Mesenchymal stem cell (in vitro differentiated cells and primary cell): ENCODE data around the gene HOXD4.

Source experiments
- DNase-seq: peaks from one replicate; pipeline ENCODE4 v3.0.0-alpha.2; 2013
- H2AFZ ChIP-seq: one replicate; pipeline ENCODE4 v1.6.1; 2013; ENCODE audit warnings: low read depth, mild to moderate bottlenecking, control low read depth, inconsistent platforms, low read length, moderate library complexity
- H2AK5ac ChIP-seq: 2 replicates; pipeline ENCODE4 v1.6.1; 2013; ENCODE audit warnings: low read length, moderate library complexity, mild to moderate bottlenecking, inconsistent platforms; ENCODE audit not compliant: severe bottlenecking
- H2BK120ac ChIP-seq: one replicate; pipeline ENCODE4 v1.6.1; 2013; ENCODE audit warnings: low read depth, mild to moderate bottlenecking, inconsistent platforms, low read length, moderate library complexity
- H2BK12ac ChIP-seq, 2 experiments: one replicate each; pipeline ENCODE4 v1.6.1; 2013; ENCODE audit warnings: inconsistent platforms in 2 of 2, low read length in 2 of 2, mild to moderate bottlenecking in 2 of 2, moderate library complexity in 2 of 2, control low read depth in 1 of 2
- H2BK15ac ChIP-seq: one replicate; pipeline ENCODE4 v1.6.1; 2013; ENCODE audit warnings: mild to moderate bottlenecking, low read depth, inconsistent platforms; ENCODE audit not compliant: poor library complexity, severe bottlenecking
- H2BK5ac ChIP-seq: 2 replicates; pipeline ENCODE4 v1.6.1; 2013; ENCODE audit warnings: low read depth, mild to moderate bottlenecking, low read length, control low read depth, inconsistent platforms; ENCODE audit not compliant: poor library complexity, severe bottlenecking
- H3K14ac ChIP-seq, 2 experiments: one replicate each; pipeline ENCODE4 v1.6.1; 2013; ENCODE audit warnings: inconsistent platforms in 2 of 2, low read length in 2 of 2, control low read depth in 1 of 2, mild to moderate bottlenecking in 1 of 2, moderate library complexity in 1 of 2
- H3K18ac ChIP-seq, 2 experiments: one replicate each; pipeline ENCODE4 v1.6.1; 2013; ENCODE audit warnings: inconsistent platforms in 2 of 2, low read length in 2 of 2, control low read depth in 1 of 2, low read depth in 1 of 2, mild to moderate bottlenecking in 1 of 2
- H3K23ac ChIP-seq, 2 experiments: one replicate each; pipeline ENCODE4 v1.6.1; 2013; ENCODE audit warnings: inconsistent platforms in 2 of 2, low read length in 2 of 2, mild to moderate bottlenecking in 2 of 2, moderate library complexity in 2 of 2, control low read depth in 1 of 2
- H3K27ac ChIP-seq: 2 replicates; pipeline ENCODE4 v1.5.1; 2013; ENCODE audit warnings: mild to moderate bottlenecking, moderate library complexity, low read length, control low read depth, inconsistent platforms; ENCODE audit not compliant: poor library complexity, severe bottlenecking
- H3K27me3 ChIP-seq, 2 experiments: 2 replicates each; pipeline versions ENCODE4 v1.6.1 to v1.7.0; 2013; ENCODE audit warnings: low read length in 2 of 2, mild to moderate bottlenecking in 2 of 2, moderate library complexity in 2 of 2, control low read depth in 1 of 2, inconsistent platforms in 1 of 2; ENCODE audit not compliant: control insufficient read depth in 1 of 2, insufficient read depth in 1 of 2
- H3K36me3 ChIP-seq, 2 experiments: 2 replicates each; pipeline versions ENCODE4 v1.6.1 to v1.7.0; 2013; ENCODE audit warnings: low read length in 2 of 2, control low read depth in 1 of 2, inconsistent platforms in 1 of 2, low read depth in 1 of 2, mild to moderate bottlenecking in 1 of 2; ENCODE audit not compliant: insufficient read depth in 2 of 2, control insufficient read depth in 1 of 2
- H3K4ac ChIP-seq, 2 experiments: one replicate each; pipeline ENCODE4 v1.6.1; 2013; ENCODE audit warnings: inconsistent platforms in 2 of 2, low read length in 2 of 2, mild to moderate bottlenecking in 2 of 2, moderate library complexity in 2 of 2, control low read depth in 1 of 2, low read depth in 1 of 2
- H3K4me1 ChIP-seq: 2 replicates; pipeline ENCODE4 v1.6.1; 2013; ENCODE audit warnings: low read depth, low read length, control low read depth; ENCODE audit not compliant: control insufficient read depth, insufficient read depth
- H3K4me2 ChIP-seq: 2 replicates; pipeline ENCODE4 v1.6.1; 2013; ENCODE audit warnings: low read length, mild to moderate bottlenecking, inconsistent platforms; ENCODE audit not compliant: poor library complexity, severe bottlenecking
- H3K4me3 ChIP-seq, 2 experiments: 2 replicates each; pipeline versions ENCODE4 v1.5.1 to v1.7.0; 2013; ENCODE audit warnings: low read length in 2 of 2, mild to moderate bottlenecking in 2 of 2, control low read depth in 1 of 2, low read depth in 1 of 2; ENCODE audit not compliant: insufficient read depth in 1 of 2
- H3K79me1 ChIP-seq: replicated peaks from 2 replicates; pipeline ENCODE4 v1.6.1; 2013; ENCODE audit warnings: mild to moderate bottlenecking, control low read depth, low read length, inconsistent platforms; ENCODE audit not compliant: poor library complexity, severe bottlenecking
- H3K9ac ChIP-seq: 2 replicates; pipeline ENCODE4 v1.7.0; 2013; ENCODE audit warnings: mild to moderate bottlenecking, low read length, moderate library complexity
- H3K9me3 ChIP-seq: 2 replicates; pipeline ENCODE4 v1.7.0; 2013; ENCODE audit warnings: mild to moderate bottlenecking, low read length; ENCODE audit not compliant: control insufficient read depth
- H4K8ac ChIP-seq: one replicate; pipeline ENCODE4 v1.6.1; 2013; ENCODE audit warnings: inconsistent platforms, mild to moderate bottlenecking, low read length, moderate library complexity
- H4K91ac ChIP-seq: one replicate; pipeline ENCODE4 v1.6.1; 2013; ENCODE audit warnings: mild to moderate bottlenecking, low read length, inconsistent platforms
- WGBS: methylation state at CpG from one replicate; pipeline ENCODE4 v1.1.7; 2013; ENCODE audit warnings: mixed read lengths; 5-methylcytosine and 5-hydroxymethylcytosine counted together

HOXD4 gene

GRCh38 chr2:176114930-176115625 is 36.3 kb upstream of the HOXD4 start:
- H3K4ac ChIP-seq = no peak overlapping the region
- H3K9me3 ChIP-seq = no peaks in the 10 kb centered on the region
- peaks cover 9% of the 10 kb centered on the region for H3K4me1 ChIP-seq
- no peak overlapping the region for H3K27ac ChIP-seq
- no peak overlapping the region for H2AFZ ChIP-seq
- 0% methylated on average over 3 of the region's 16 CpGs for WGBS
- H4K91ac ChIP-seq = no peak overlapping the region
- H2BK15ac ChIP-seq = no peak overlapping the region
- no peak overlapping the region for H3K4me3 ChIP-seq
- H3K9ac ChIP-seq = no peak overlapping the region
- no peak overlapping the region for H3K4me2 ChIP-seq
- no peak overlapping the region for H3K14ac ChIP-seq
- H2BK120ac ChIP-seq = no peak overlapping the region
- no peaks in the 10 kb centered on the region for H3K36me3 ChIP-seq
- H3K79me1 ChIP-seq = no peaks in the 10 kb centered on the region
- H2BK5ac ChIP-seq = no peak overlapping the region
- no peak overlapping the region for H3K23ac ChIP-seq
- peaks cover 97 to 99% of the 10 kb centered on the region in 2 experiments for H3K27me3 ChIP-seq
- no peak overlapping the region for H2AK5ac ChIP-seq
- DNase-seq = no peak
- no peak overlapping the region for H2BK12ac ChIP-seq
- no peak overlapping the region for H3K18ac ChIP-seq
- no peak overlapping the region for H4K8ac ChIP-seq

GRCh38 chr2:176115883-176116813 is 35.2 kb upstream of the HOXD4 start, which contains the start of gene HOXD10:
Gene HOXD10 (plus strand): TSS chr2:176116778. CDS start chr2:176116834, 56 bp downstream.
- Histone ChIP-seq H4K8ac (no peak within 1 kb of the TSS), H2BK5ac (no peak within 1 kb of the TSS), H3K4me1 (peaks cover 9% of the 10 kb centered on the region), H3K9me3 (no peaks in the 10 kb centered on the region), H3K9ac (peak within 1 kb of the TSS; percentile 43), H3K4ac (no peak within 1 kb of the TSS), H3K18ac (no peak within 1 kb of the TSS), H2AK5ac (no peak within 1 kb of the TSS), H4K91ac (no peak within 1 kb of the TSS), H2AFZ (no peak within 1 kb of the TSS), H3K36me3 (no peaks in the 10 kb centered on the region), H3K4me3 (peak within 1 kb of the TSS; percentile 18 to 70), H3K79me1 (no peaks in the 10 kb centered on the region), H3K23ac (no peak within 1 kb of the TSS), H3K27ac (no peak within 1 kb of the TSS), H2BK120ac (no peak within 1 kb of the TSS), H2BK12ac (no peak within 1 kb of the TSS), H3K14ac (no peak within 1 kb of the TSS), H3K27me3 (peaks cover 97 to 99% of the 10 kb centered on the region in 2 experiments), H3K4me2 (no peak within 1 kb of the TSS), H2BK15ac (no peak within 1 kb of the TSS)
- DNase-seq = no peak
- 5% methylated on average over 66 of the region's 66 CpGs for WGBS

- 62% methylated on average over 40 of the region's 40 CpGs for WGBS
- Histone ChIP-seq H2BK12ac (no peak overlapping the region), H3K4ac (no peak overlapping the region), H4K8ac (no peak overlapping the region), H2BK15ac (no peak overlapping the region), H3K27me3 (peaks cover 94 to 99% of the 10 kb centered on the region in 2 experiments), H3K9me3 (no peaks in the 10 kb centered on the region), H2BK120ac (no peak overlapping the region), H3K79me1 (no peaks in the 10 kb centered on the region), H3K18ac (no peak overlapping the region), H3K14ac (no peak overlapping the region), H3K9ac (no peak overlapping the region), H3K4me2 (no peak overlapping the region), H2AK5ac (no peak overlapping the region), H2AFZ (no peak overlapping the region), H3K27ac (no peak overlapping the region), H3K23ac (no peak overlapping the region), H2BK5ac (no peak overlapping the region), H3K36me3 (no peaks in the 10 kb centered on the region), H4K91ac (no peak overlapping the region), H3K4me1 (peaks cover 14% of the 10 kb centered on the region), H3K4me3 (peak overlapping the region in 1 of 2 experiments; percentile 70)
- DNase-seq = no peak
Observed at GRCh38 chr2:176117162-176117822, 34.1 kb upstream of the HOXD4 start.
